Adrenal gland (tissue), 5 donors: ENCODE results near the gene SLC20A1.

ENCODE experiments used
- CTCF ChIP-seq, 6 experiments: fragments of 450-650 bp in 4 of 6; fragments of 200-600 bp in 2 of 6; sonication (generic) in 1 of 6; IDR thresholded peaks; 1 replicate in 5 of 6; 2 replicates in 1 of 6; pipeline versions ENCODE4 v1.5.1 to v1.8.0; 2016 to 2021; ENCODE audit warnings: antibody characterized with exemption in 6 of 6, mild to moderate bottlenecking in 2 of 6, moderate library complexity in 1 of 6
- POLR2A ChIP-seq, 2 donors: fragments of 450-650 bp; IDR thresholded peaks; one replicate each; pipeline ENCODE4 v1.6.1; 2017; ENCODE audit warnings: antibody characterized with exemption in 2 of 2, mild to moderate bottlenecking in 2 of 2, moderate library complexity in 1 of 2
- donor health status: DM: no; HTN: no; CAD: no.

GRCh38 chr2:112642966-112643365 is 2.8 kb upstream of the SLC20A1 start:
- no peak for TF ChIP-seq CTCF (IDR thresholded peaks at IDR 0.05)
- no peak for TF ChIP-seq POLR2A (IDR thresholded peaks at IDR 0.05)
